ENCODE results near the gene TBCD.

Gene TBCD

DNA sequence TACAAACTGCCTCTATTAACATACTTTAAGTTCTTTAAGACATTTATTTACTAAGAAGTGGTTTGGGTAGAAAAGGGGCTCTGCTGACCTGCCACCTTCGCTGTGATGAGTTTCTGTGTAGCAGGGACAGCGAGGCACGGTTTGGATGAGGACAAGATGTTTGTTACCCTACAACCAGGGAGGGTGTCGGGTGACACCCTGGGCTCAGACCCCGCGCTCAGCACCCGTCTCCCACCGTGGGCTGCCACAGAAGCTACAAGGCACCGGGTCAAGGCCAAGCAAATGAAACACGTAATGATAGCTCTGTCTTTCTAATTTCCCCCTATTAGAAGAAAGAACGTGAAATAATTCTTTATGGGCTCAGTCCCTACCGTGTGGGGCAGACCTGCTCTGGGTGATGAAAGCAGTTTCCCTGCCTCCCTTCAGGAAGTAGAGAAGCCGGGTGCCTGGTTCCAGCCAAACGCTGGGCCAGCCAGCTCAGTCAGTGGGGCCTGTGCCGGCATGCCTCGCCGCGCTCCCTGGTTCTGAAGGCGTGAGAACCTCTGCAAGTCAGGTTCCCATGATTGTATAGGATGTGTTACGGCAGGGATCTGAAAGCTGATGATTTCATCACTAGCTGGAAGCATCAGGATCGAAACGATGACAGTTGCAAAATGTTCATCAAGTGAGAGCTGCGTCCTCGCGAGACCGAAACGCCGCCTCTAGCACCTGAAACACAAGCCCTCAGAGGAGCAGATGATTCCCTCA is 84.1 kb downstream of the TBCD start:
- no peak for DNase-seq (ENCODE audit: low read depth in 2 of 2)
- TF ChIP-seq, protein P1, sequence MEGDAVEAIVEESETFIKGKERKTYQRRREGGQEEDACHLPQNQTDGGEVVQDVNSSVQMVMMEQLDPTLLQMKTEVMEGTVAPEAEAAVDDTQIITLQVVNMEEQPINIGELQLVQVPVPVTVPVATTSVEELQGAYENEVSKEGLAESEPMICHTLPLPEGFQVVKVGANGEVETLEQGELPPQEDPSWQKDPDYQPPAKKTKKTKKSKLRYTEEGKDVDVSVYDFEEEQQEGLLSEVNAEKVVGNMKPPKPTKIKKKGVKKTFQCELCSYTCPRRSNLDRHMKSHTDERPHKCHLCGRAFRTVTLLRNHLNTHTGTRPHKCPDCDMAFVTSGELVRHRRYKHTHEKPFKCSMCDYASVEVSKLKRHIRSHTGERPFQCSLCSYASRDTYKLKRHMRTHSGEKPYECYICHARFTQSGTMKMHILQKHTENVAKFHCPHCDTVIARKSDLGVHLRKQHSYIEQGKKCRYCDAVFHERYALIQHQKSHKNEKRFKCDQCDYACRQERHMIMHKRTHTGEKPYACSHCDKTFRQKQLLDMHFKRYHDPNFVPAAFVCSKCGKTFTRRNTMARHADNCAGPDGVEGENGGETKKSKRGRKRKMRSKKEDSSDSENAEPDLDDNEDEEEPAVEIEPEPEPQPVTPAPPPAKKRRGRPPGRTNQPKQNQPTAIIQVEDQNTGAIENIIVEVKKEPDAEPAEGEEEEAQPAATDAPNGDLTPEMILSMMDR (IDR thresholded peaks at IDR 0.05; ENCODE audit: low read depth, low read length), result no peak
- H3K4me3 ChIP-seq (replicated peaks in 1 of 2; ENCODE audit: low read depth in 2 of 2, low read length in 2 of 2), result no peak overlapping the region

DNA sequence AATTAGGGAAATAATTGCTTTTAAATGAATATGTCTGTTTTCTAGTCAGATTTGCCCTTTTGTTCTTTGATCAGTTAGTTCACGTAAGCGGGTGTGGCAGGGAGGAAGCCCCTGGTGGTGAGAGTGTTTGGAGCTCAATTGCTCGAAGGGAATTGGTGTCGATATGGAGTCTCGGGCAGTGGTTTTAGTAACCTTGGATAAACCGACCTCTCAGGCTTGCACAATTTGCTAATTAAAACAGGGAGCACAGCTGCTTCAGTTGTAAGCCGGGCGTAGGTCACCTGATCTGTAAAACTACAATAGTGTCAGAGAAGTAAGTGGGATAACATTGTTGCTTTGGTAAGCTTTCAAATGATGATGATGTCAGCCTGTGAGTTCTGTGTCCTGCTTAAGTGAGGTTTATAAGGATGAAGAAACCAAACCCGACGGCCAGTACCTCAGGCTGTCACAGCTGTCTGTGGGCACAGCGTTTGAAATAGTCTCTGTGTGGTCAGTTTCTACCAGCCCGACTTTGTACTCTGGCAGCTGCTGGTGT is 85.0 kb downstream of the TBCD start:
- TF ChIP-seq, protein P1 (IDR thresholded peaks at IDR 0.05; ENCODE audit: low read depth, low read length), result no peak
- DNase-seq (ENCODE audit: low read depth in 2 of 2), result no peak
- no peak overlapping the region for H3K4me3 ChIP-seq (replicated peaks in 1 of 2; ENCODE audit: low read depth in 2 of 2, low read length in 2 of 2)

DNA sequence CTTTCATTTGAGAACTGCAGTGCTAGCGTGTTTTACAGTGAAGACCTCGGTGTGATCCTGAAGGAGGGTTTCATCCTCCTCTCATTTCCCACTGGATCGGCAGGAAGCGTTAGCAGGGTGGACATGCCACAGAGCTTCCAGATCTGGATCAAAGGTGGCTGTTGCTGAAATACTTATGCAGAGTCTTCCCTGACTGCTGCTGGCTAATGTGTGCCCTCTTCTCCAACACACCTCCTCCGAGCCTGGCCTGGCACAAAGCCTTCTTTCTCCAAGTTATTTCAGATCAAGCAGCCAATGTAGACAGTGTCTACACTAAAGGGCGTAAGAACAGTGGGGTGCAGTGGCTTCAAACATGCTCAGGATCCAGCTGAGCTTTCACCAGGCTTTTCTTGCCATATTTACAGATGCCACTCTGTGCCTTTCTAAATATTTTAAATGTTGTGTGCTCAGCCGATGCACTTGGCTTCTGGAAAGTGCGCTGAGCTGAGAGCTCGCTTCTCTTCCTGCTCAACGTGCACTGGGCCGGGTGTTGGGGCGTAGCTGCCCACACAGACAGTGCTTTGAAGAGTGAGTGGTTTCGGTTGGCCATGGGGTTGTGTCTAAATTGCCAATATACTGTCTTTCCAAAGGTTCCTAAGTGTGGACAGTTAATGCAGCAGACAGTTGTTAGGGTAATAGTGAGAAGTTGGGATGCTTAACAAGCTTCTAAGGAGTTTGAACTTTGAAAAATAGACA is 85.9 kb downstream of the TBCD start:
- DNase-seq (ENCODE audit: low read depth in 2 of 2), result no peak
- H3K4me3 ChIP-seq (replicated peaks in 1 of 2; ENCODE audit: low read depth in 2 of 2, low read length in 2 of 2), result no peak overlapping the region
- TF ChIP-seq, protein P1 (IDR thresholded peaks at IDR 0.05; ENCODE audit: low read depth, low read length), result no peak

DNA sequence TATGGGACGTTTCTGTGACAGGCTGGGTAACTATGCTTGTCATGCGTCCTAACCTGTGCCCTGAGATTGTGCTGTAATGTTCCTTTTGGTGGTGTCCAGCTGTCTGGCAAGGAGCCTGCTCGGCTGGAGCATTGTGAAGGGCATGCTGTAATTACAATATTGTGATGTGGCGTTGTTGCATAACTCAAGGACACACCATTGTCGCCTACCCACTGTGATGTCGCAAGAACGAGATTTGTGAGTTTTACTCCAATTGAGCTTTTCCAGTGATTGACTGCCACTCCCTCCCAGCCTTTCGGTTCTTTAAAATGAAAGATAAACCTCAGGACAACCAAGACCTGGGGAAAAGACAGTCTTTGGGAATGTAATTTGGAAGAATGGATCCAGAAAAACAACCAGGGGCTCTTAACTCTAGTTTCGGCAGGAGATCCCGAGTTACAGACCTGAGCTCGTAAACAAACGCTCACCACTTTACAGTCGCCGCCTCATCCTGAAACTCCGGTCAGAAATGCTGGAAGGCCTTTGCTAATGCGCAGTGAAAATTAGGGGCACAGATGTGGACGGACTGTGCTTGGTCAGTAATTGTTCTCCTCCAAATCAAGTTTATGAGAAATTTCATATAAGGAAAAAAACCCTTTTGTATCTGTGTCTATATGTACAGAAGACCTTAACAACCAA is 86.7 kb downstream of the TBCD start:
- no peak overlapping the region for H3K4me3 ChIP-seq (replicated peaks in 1 of 2; ENCODE audit: low read depth in 2 of 2, low read length in 2 of 2)
- TF ChIP-seq, protein P1 (IDR thresholded peaks at IDR 0.05; ENCODE audit: low read depth, low read length), result no peak
- peak; percentile 29 to 51 for DNase-seq (ENCODE audit: low read depth in 2 of 2)

DNA sequence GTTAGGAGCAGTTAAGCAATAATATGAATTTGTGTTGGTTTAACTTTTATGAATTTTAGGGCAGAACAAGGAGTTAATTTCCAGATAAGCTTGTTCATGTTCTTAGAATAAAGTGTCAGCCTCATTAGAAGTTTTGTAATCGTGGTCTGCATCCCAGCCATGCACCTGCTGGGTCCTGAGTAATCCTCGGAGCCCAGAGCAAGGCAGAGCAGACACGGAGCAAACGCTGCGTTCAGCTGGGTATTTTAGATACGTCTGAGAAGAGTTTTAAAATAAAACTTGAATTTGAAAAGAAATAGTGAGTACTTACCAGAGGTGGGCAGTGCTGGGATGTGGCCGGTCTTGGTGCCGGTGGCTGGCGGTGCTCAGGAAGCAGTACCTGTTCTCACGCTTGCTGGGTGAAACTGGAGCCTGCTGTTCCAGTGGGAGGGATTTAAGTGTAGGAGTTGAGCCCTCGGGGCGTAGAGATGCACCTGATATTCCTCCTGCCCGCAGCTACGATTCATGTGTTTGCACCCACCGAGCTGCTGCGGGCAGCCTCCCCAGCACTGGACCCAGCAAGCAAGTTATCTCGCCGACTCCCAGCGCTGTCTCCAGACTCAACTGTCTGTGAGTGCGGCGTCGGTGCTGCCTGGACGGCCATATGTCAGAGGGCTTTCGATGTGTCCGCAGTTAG is 87.9 kb downstream of the TBCD start, which contains the start of gene ZNF750:
Gene ZNF750, minus strand, starts transcription at position 406 of the 676 bp plus-strand sequence. CDS start 7,568 bp downstream, outside the sequence.
- H3K4me3 ChIP-seq (replicated peaks in 1 of 2; ENCODE audit: low read depth in 2 of 2, low read length in 2 of 2), result no peak within 1 kb of the TSS
- TF ChIP-seq, protein P1 (IDR thresholded peaks at IDR 0.05; ENCODE audit: low read depth, low read length), result no peak
- DNase-seq (ENCODE audit: low read depth in 2 of 2), result no peak

DNA sequence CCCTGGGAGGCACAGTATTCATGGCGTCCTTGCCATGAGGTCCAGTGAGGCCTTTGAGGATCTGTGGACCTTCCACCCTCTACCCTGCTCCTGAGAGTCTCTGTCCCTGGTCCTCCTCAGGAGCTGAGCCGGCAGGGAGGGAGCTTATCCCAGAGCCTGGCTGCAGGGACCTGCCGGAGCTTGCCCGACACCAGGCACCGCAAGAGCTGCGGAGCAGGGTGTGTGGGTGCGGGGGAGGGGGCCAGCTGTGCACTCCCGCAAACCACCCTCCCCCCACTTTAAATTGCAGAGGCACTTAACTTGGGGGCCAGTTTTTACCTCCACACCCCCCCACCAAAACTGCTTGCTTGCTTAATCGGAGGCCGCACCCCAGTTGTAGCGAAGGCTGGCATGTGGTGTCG is 88.6 kb downstream of the TBCD start:
- H3K4me3 ChIP-seq (replicated peaks in 1 of 2; ENCODE audit: low read depth in 2 of 2, low read length in 2 of 2), result no peak overlapping the region
- TF ChIP-seq, protein P1 (IDR thresholded peaks at IDR 0.05; ENCODE audit: low read depth, low read length), result no peak
- DNase-seq (ENCODE audit: low read depth in 2 of 2), result no peak

Data from cardiac fibroblast (primary cell).